GM19463 (cell line): ENCODE results near the gene EDNRA.

Experiments
- ATAC-seq: cut with Tn5 transposase; IDR thresholded peaks from one replicate; pipeline ENCODE4 v1.9.1; 2021; ENCODE audit warnings: mild to moderate bottlenecking, moderate library complexity; ENCODE audit not compliant: unreplicated experiment

The EDNRA gene

DNA sequence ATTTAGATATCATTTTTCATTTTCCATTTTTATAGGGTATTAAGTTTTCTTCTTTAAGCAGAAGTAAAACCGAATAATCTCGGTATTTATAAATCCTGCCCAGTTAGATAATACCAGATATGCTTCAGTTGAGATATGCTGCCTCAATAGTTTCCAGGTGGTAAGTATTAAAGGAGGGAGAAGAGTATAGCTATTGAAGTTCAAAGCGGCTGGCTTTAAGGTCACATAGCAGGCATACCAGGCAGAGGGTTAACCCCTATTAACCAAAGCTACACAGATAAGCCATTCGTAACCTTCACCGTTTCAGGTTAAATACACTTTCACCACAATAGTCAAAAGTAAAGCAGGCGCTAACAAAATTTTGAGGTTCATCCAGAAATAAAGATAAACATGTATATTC lies 54.2 kb downstream of the EDNRA start:
- ATAC-seq = no peak

GRCh38 chr4:147538711-147539110 lies 57.8 kb downstream of the EDNRA start:
- no peak for ATAC-seq

- no peak for ATAC-seq
Observed at GRCh38 chr4:147539959-147540358, 59.1 kb downstream of the EDNRA start.

- ATAC-seq = no peak
Observed at GRCh38 chr4:147542229-147542990, 61.5 kb downstream of the EDNRA start.

DNA sequence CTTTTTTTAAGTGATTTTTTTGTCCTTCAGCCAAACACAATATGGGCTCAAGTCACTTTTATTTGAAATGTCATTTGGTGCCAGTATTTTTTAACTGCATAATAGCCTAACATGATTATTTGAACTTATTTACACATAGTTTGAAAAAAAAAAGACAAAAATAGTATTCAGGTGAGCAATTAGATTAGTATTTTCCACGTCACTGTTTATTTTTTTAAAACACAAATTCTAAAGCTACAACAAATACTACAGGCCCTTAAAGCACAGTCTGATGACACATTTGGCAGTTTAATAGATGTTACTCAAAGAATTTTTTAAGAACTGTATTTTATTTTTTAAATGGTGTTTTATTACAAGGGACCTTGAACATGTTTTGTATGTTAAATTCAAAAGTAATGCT lies 62.1 kb downstream of the EDNRA start:
- no peak for ATAC-seq

DNA sequence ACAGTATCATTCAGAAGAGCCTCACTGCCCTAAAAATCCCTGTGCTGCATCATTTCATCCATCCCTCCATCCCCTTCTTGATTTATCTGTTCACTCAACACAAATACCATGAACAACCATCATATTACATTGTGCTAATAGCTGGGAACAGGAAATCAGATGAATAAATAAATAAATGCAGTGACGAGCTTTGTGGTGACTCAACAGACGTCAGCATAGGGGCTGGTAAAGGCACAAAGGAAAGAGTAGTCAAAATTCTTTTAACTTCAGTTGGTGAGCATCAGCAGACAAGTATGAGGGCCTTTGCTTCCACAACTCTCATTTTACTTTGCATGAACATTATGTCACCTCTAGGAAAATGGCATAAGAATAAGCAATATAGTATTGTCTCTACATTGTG lies 65.5 kb downstream of the EDNRA start:
- ATAC-seq = no peak

DNA sequence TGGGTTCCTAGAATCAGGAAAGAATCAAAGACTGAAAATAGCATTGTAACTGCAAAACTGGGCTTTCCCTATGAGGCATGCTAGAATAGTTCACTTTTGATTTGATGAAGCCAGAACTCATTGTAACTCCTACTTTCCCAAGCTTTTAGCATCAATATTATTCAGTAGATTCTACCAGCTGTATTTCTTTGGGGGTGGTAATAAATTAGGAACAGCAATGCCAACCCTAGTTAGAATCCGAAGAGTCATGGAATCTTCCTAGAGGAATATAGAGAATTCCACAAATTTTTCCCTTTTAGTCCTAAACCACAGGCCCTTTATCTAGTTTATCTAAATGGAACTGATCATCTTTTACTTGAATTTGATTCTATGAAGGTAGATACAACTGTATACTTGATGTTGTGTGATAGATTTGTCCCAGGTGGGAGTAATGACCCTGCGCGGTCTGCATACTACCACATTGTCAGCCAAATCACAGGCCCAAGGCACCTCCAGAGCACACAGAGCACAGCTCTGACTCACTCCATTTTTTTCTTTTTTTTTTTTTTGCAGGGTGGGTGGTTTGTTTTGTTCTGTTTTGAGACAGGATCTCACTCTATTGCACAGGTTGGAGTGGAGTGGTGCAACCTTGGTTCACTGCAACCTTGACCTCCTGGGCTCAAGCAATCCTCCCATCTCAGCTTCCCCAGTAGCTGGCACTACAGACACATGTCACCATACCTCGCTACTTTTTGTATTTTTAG lies 66.6 kb downstream of the EDNRA start:
- no peak for ATAC-seq

- ATAC-seq = no peak
Observed at GRCh38 chr4:147548256-147548655, 67.4 kb downstream of the EDNRA start.

DNA sequence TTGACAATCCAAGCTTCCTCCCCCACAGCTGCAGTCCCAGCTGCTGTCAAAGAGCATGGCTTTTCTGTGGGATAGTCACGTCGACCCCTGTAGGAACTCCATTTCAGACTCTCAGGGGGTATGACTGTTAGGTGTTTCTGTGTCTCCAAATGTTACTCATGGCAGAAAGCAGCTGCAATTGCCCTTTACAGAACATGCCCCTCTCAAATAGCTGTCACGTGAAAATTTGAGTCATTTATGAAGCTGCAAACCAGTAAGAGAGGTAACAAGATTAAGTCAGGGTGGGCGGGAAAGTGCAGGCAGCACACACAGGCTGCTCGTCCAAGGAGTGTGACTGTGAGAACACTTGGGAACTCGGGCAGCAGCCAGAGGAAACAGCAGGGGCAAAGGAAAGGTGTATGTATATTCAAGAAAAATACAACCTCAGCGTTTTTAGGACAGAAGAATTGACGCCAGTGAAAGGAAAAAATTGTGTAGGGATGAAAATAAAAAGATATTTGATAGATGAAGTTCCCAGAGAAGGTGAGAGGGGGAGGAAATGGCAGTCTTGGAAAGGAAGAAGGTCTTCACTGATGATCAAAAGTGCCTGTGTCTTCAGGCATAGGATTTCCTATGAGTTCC lies 69.8 kb downstream of the EDNRA start:
- ATAC-seq = peak; percentile 69

GRCh38 chr4:147560625-147561024 lies 79.7 kb downstream of the EDNRA start:
- ATAC-seq = no peak

DNA sequence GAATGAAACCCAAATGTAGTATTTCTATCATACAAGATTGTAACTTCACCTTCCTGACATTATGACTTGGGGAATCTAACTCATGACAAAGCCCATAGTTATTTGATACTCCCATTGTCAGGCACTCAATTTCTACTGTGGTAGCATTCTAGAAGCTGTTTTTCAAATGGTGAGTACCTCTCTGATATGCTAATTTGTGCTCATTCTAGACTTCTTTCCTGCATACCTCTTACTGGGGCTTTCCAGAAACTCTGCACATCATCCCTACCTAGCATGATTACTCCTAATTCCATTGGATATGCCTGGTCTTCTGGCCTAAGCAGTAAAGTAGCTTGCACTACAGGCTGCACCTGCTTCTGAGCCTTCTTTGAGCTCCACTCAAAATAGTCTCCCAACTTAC lies 85.9 kb downstream of the EDNRA start:
- ATAC-seq = no peak

- no peak for ATAC-seq
Observed at GRCh38 chr4:147567276-147567675, 86.4 kb downstream of the EDNRA start.

DNA sequence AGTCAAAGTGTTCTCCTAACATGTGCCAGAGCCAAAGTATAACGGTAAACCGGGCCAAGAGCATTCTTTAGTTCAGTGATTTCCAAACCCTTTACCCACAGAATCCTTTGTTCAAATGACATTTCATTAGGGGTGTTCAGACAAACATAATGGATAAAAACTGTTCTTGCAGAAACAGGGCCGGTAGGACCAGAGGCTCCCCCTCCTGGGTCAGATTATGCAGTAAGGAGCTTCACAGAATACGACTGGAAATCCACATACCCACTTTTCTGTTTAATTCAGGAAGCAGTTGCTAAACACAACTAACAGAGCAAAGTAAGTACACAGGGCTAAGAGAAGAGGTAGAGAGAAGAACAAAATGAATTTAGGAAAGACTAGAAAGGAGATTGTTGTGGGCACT lies 89.7 kb downstream of the EDNRA start:
- ATAC-seq = no peak

DNA sequence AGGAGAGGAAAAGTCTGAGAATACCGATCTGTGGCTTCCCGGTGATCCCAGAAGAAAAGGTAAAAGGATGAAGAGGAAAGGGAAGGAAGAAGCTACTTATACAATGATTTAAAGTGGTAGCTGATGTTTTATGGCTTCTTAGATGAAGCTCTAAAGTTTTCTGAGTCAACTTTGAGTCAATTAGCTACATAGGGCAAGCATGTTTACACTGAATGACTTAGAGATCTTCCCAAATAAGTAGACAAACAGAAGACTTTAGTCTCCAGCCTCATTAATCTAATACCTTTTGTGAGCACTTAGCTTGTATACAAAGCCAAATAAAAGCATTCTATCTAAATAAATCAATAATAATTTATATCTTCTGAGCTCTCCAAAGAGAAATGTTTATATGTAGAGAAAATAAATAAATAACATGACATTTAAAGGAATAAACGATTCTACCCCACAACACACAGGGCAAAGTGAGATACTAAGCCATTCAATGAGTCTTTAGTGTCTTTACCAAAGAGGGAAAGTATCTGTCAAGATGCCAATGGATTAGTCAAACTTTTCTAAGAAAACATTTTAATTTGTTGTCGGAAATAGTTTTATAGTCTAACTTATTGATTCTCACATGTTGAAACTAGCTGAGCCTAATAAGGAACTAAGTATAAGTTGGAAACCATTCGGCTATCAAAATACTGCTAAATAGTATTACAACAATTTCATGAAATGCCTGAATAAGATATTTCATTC lies 90.3 kb downstream of the EDNRA start:
- no peak for ATAC-seq

GRCh38 chr4:147576084-147576483 lies 95.2 kb downstream of the EDNRA start:
- ATAC-seq = no peak

- peak; percentile 47 for ATAC-seq
Observed at GRCh38 chr4:147578051-147578476, 97.2 kb downstream of the EDNRA start.

DNA sequence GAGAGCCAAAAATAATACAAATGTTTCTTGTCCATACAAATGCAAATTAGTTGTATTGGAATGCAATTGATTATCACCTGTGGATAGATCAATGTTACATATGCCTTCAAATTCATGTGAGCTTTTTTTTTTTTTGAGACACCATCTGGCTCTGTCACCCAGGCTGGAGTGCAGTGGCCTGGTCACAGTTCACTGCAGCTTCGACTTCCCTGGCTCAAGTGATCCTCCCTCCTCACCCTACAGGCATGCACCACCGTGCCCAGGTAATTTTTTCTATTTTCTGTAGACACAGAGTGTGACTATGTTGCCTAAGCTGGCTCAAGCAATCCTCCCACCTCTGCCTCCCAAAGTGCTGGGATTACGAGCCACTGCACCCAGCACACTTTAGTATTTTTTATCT lies 97.7 kb downstream of the EDNRA start:
- ATAC-seq = no peak

GRCh38 chr4:147580396-147580795 lies 99.5 kb downstream of the EDNRA start:
- no peak for ATAC-seq

- no peak for ATAC-seq
Observed at GRCh38 chr4:147581606-147582350, 100.9 kb downstream of the EDNRA start.

DNA sequence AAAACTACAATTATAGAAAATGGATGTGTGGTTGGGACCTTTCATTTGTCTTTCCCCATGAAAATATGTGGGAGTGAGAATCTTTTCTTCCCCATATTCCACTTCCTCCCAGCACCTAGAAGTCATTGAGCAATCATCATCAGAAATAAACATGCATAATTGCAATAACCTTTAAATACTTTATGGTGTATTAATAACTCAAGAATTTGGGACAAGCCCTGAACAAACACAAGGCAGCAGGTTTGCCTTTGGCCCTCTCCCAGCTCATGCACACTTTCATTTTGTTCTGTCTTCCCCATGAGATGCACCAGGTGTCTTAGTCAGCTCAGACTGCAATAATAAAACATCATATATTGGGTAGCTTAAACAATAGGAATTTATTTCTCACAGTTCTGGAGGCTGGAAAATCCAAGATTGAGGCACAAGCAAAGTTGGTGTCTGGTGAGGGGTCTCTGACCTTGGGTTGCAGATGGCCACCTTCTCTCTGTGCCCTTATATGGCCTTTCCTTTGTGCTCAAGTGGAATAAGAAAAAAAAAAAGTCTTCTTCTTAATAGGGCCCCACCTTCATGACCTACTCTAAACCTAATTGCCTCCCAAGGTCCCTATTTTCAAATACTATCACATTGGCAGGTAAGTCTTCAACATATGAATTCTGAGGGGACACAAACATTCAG lies 101.6 kb downstream of the EDNRA start:
- ATAC-seq = no peak
